ENCODE results near the gene MAP3K12.
"Not testable (repeated sequence)": the region's sequence is repeated elsewhere in the genome, so short reads cannot be mapped to it uniquely, and the experiment has no call there.

Gene MAP3K12

GRCh38 chr12:53493610-53494391, 5.5 kb downstream of the MAP3K12 start:
- no peak for DNase-seq (ENCODE audit: low read depth in 2 of 2)

GRCh38 chr12:53492830-53493609, 6.2 kb downstream of the MAP3K12 start:
- DNase-seq (ENCODE audit: low read depth in 2 of 2): peak; percentile 61 to 83

- DNase-seq (ENCODE audit: low read depth in 2 of 2): no peak
These were observed 7.1 kb downstream of the MAP3K12 start for GRCh38 chr12:53492188-53492587.

- DNase-seq (ENCODE audit: low read depth in 2 of 2): no peak
These were observed 9.9 kb downstream of the MAP3K12 start for GRCh38 chr12:53489242-53489864.

GRCh38 chr12:53486736-53487487, 12.3 kb downstream of the MAP3K12 start:
- no peak for DNase-seq (ENCODE audit: low read depth in 2 of 2)

- no peak for DNase-seq (ENCODE audit: low read depth in 2 of 2)
These were observed 13.1 kb downstream of the MAP3K12 start for GRCh38 chr12:53485955-53486735.

GRCh38 chr12:53484686-53485575, 14.3 kb downstream of the MAP3K12 start:
- DNase-seq (ENCODE audit: low read depth in 2 of 2): no peak

GRCh38 chr12:53483979-53484377, 15.3 kb downstream of the MAP3K12 start:
- DNase-seq (ENCODE audit: low read depth in 2 of 2): no peak

- no peak for DNase-seq (ENCODE audit: low read depth in 2 of 2)
These were observed 15.9 kb downstream of the MAP3K12 start for GRCh38 chr12:53483225-53483978.

GRCh38 chr12:53482626-53483168, 16.6 kb downstream of the MAP3K12 start:
- DNase-seq (ENCODE audit: low read depth in 2 of 2): no peak

GRCh38 chr12:53481939-53482586, 17.2 kb downstream of the MAP3K12 start:
- DNase-seq (ENCODE audit: low read depth in 2 of 2): no peak

- not testable (repeated sequence) for DNase-seq (ENCODE audit: low read depth in 2 of 2)
These were observed 17.8 kb downstream of the MAP3K12 start for GRCh38 chr12:53481458-53481857.

GRCh38 chr12:53480491-53481442, 18.5 kb downstream of the MAP3K12 start:
- DNase-seq (ENCODE audit: low read depth in 2 of 2): no peak

- no peak for DNase-seq (ENCODE audit: low read depth in 2 of 2)
These were observed 19.9 kb downstream of the MAP3K12 start for GRCh38 chr12:53479331-53479730.

- no peak for DNase-seq (ENCODE audit: low read depth in 2 of 2)
These were observed 20.4 kb downstream of the MAP3K12 start for GRCh38 chr12:53478865-53479264.

- DNase-seq (ENCODE audit: low read depth in 2 of 2): no peak
These were observed 22.5 kb downstream of the MAP3K12 start for GRCh38 chr12:53476769-53477209.

- no peak for DNase-seq (ENCODE audit: low read depth in 2 of 2)
These were observed 24.4 kb downstream of the MAP3K12 start for GRCh38 chr12:53474819-53475218.
